Activated CD4-positive, alpha-beta T cell treated with anti-CD3 and anti-CD28 coated beads for 1 hour (primary cell): Measurements from ENCODE around the gene SH3D19.
A peak's percentile ranks its signal among the peaks of the same experiment; 100 is the strongest.
"Not testable (repeated sequence)": the region's sequence is repeated elsewhere in the genome, so short reads cannot be mapped to it uniquely, and the experiment has no call there.

ENCODE experiments used
- DNase-seq: peaks from one replicate; pipeline ENCODE4 v3.0.0-alpha.2; 2020

Gene SH3D19

GRCh38 chr4:151139814-151140213 is 185.6 kb downstream of the SH3D19 start:
- no peak for DNase-seq

- not testable (repeated sequence) for DNase-seq
These were observed 189.4 kb downstream of the SH3D19 start for GRCh38 chr4:151136048-151136447.

- no peak for DNase-seq
These were observed 192.1 kb downstream of the SH3D19 start for GRCh38 chr4:151133311-151133710.

- no peak for DNase-seq
These were observed 195.6 kb downstream of the SH3D19 start for GRCh38 chr4:151129796-151130195.

GRCh38 chr4:151117371-151117962 is 207.9 kb downstream of the SH3D19 start:
- no peak for DNase-seq

- DNase-seq = no peak
These were observed 210.4 kb downstream of the SH3D19 start for GRCh38 chr4:151114986-151115385.

- no peak for DNase-seq
These were observed 211.1 kb downstream of the SH3D19 start for GRCh38 chr4:151114338-151114737.

- DNase-seq = no peak
These were observed 215.2 kb downstream of the SH3D19 start for GRCh38 chr4:151110236-151110635.

GRCh38 chr4:151107063-151107462 is 218.3 kb downstream of the SH3D19 start:
- no peak for DNase-seq

- no peak for DNase-seq
These were observed 219.9 kb downstream of the SH3D19 start for GRCh38 chr4:151105454-151106032.

GRCh38 chr4:151104621-151105020 is 220.8 kb downstream of the SH3D19 start:
- DNase-seq = no peak

GRCh38 chr4:151103758-151104157 is 221.6 kb downstream of the SH3D19 start:
- no peak for DNase-seq

- DNase-seq = no peak
These were observed 224.9 kb downstream of the SH3D19 start for GRCh38 chr4:151100531-151100930.

GRCh38 chr4:151099976-151100417 is 225.4 kb downstream of the SH3D19 start:
- DNase-seq = no peak

GRCh38 chr4:151099229-151099975 is 226.0 kb downstream of the SH3D19 start, which contains the start of gene RPS3A:
Gene RPS3A (plus strand): TSS chr4:151099628. CDS start chr4:151099653, 25 bp downstream.
- peak; percentile 98 for DNase-seq

- DNase-seq = no peak
These were observed 226.5 kb downstream of the SH3D19 start for GRCh38 chr4:151098979-151099228.

- DNase-seq = no peak
These were observed 227.6 kb downstream of the SH3D19 start for GRCh38 chr4:151097759-151098158.

GRCh38 chr4:151095142-151095541 is 230.3 kb downstream of the SH3D19 start:
- no peak for DNase-seq

GRCh38 chr4:151094290-151094751 is 231.1 kb downstream of the SH3D19 start:
- no peak for DNase-seq

GRCh38 chr4:151093203-151093602 is 232.2 kb downstream of the SH3D19 start:
- no peak for DNase-seq

- DNase-seq = no peak
These were observed 232.9 kb downstream of the SH3D19 start for GRCh38 chr4:151092488-151092887.

GRCh38 chr4:151091047-151091446 is 234.4 kb downstream of the SH3D19 start:
- no peak for DNase-seq

GRCh38 chr4:151087467-151087866 is 237.9 kb downstream of the SH3D19 start:
- DNase-seq = no peak

- DNase-seq = not testable (repeated sequence)
These were observed 247.4 kb downstream of the SH3D19 start for GRCh38 chr4:151077978-151078377.
